IMR-90 (cell line): ENCODE results near the gene FANCE.

ENCODE experiments used
- MXI1 ChIP-seq: IDR thresholded peaks from 2 replicates; pipeline ENCODE4 v1.6.1; 2012; ENCODE audit warnings: low read depth, mild to moderate bottlenecking, low read length, moderate library complexity, borderline replicate concordance
- POLR2A ChIP-seq: IDR thresholded peaks from 2 replicates; pipeline ENCODE4 v1.6.1; 2012; ENCODE audit warnings: mild to moderate bottlenecking, low read depth, low read length
- RFX5 ChIP-seq: IDR thresholded peaks from 2 replicates; pipeline ENCODE4 v1.8.0; 2012; ENCODE audit warnings: low read depth, mild to moderate bottlenecking, low read length, moderate library complexity
- TF ChIP-seq, protein P1 (sequence below): conservative IDR thresholded peaks from 2 replicates; pipeline ENCODE4 v1.5.1; 2012; ENCODE audit warnings: mild to moderate bottlenecking, low read depth, low read length, improper control_type of control experiment

DNA sequence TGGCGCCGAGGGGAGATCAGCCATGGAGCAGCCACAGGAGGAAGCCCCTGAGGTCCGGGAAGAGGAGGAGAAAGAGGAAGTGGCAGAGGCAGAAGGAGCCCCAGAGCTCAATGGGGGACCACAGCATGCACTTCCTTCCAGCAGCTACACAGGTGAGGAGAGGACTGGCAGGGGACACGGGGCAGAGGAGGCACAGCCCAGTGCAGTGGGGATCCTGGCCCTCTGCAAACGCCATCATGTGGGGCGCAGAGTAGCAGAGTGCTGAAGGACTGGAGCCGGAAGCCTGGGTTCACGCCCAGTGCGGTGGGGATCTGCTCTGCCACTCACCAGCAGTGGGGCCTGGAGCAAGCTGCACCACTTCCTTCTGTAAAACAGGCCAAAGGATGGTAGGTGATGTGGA lies 41.1 kb upstream of the FANCE start:
- TF ChIP-seq MXI1 (no peak), POLR2A (no peak), RFX5 (no peak)
- TF ChIP-seq, protein P1, sequence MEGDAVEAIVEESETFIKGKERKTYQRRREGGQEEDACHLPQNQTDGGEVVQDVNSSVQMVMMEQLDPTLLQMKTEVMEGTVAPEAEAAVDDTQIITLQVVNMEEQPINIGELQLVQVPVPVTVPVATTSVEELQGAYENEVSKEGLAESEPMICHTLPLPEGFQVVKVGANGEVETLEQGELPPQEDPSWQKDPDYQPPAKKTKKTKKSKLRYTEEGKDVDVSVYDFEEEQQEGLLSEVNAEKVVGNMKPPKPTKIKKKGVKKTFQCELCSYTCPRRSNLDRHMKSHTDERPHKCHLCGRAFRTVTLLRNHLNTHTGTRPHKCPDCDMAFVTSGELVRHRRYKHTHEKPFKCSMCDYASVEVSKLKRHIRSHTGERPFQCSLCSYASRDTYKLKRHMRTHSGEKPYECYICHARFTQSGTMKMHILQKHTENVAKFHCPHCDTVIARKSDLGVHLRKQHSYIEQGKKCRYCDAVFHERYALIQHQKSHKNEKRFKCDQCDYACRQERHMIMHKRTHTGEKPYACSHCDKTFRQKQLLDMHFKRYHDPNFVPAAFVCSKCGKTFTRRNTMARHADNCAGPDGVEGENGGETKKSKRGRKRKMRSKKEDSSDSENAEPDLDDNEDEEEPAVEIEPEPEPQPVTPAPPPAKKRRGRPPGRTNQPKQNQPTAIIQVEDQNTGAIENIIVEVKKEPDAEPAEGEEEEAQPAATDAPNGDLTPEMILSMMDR = no peak
